ENCODE data around the gene WDR4.
"Not testable (repeated sequence)": the region's sequence is repeated elsewhere in the genome, so short reads cannot be mapped to it uniquely, and the experiment has no call there.

WDR4 gene

DNA sequence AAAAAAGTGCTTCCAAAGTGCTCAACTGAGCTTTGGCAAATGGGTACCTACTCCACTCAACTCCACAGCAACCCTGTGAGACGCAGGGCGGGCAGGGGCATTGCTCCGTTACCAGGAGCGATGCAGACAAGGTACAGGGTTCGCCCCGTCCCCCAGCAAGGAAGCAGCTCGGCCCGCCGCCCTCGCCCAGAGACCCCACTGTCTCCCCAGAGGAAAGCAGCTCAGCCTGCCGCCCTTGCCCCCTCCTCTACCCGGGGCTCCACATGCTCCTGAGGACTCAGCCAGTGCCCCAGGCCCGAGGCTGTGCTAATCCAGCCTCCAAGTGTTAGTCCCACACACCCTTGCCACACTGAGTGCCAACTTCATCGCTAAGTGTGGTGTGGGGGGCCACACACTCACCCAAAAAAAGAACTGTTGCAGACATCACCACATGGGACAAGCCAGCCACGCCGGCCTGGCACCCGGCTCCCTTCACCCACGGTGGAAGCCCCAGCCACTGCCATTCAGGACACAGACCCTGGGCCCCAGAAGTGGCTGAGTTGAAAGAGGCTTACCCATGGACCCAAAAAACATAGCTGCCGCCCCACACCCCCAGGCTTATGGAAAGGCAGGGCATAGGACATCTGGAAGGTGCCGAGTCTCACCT lies 26.3 kb downstream of the WDR4 start:
- no peak for DNase-seq (ENCODE audit: low read depth)

DNA sequence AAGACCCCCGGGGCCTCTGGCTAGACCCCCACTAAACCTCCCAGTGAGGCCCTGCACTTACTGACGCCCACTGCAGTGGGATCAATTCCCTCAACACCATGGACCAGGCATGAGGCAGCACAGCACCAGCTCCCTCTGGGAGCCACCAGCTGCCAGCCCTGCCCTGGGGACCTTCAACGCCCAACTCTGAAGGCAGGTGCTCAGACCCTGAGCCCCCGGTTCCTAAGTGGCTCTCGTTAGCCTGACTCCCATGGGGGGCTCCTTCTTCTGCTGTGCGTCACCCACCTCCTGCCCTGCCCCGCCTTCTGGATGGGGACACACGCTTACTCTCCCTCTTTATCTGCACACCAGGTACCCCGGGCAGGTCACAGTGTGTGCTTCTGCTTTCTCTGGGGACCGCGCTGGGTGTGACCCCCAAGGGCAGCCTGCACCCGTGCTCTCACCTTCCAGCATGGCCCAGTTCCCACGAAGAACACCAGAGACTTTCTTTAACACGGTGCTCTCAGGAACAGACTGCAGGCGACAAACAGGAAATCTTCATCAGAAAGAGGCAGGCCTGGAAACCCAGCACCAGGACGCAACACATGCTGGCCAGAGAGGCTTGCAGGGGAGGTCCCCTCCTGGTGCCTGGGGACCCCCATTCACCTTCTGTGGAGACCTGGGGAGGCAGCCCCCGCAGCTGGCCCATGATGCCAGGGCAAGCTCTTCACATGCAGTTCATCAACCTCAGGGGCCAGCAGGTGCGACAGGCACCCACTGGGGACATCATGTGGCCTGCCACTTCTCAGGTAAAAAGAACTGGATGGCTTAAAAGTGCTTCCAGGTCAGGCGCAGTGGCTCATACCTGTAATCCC lies 27.3 kb downstream of the WDR4 start:
- DNase-seq (ENCODE audit: low read depth): no peak

DNA sequence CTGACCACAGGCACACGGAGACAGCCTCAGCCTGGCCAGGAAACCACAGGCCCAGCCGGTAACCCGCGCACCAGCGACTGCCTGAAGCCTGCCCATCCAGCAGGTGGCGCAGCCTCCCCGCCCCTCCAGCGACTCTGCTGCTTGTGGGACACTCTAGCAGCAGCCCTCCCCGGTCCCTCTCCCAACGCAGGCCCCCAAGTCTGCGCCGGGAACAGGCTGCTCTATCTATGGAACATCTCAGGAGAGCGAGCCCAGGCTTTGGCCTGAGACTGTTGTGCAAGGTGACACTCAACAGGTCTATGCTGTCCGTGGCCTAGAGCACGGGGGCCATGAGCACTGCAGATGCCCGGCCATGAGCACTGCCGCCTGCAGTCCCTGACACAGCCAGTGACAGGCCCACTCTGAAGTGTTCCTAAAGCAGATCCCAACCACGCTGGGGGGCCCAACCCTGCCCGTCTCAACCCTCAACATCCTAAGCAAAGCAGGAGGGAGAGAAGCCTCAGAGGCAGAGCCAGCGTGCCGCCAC lies 28.4 kb downstream of the WDR4 start:
- DNase-seq (ENCODE audit: low read depth): no peak

DNA sequence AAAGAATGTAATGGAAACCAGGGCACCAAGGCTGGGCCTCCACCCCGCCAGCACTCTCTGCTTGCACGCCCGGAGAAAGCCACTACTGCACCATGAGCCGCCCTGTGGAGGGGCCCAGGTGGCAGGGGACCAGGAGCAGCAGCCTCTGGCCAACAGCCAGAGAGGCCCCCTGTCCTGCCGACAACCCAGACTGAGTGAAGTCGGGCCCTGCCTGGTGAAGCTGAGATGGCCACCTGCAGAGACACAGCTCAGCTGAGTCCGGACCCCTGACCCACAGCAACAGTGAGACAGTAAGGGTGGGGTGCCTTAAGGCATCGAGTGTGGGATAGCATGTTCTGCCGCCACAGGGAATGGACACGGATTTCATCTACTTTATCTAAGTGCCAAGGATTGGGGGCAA lies 28.9 kb downstream of the WDR4 start:
- no peak for DNase-seq (ENCODE audit: low read depth)

DNA sequence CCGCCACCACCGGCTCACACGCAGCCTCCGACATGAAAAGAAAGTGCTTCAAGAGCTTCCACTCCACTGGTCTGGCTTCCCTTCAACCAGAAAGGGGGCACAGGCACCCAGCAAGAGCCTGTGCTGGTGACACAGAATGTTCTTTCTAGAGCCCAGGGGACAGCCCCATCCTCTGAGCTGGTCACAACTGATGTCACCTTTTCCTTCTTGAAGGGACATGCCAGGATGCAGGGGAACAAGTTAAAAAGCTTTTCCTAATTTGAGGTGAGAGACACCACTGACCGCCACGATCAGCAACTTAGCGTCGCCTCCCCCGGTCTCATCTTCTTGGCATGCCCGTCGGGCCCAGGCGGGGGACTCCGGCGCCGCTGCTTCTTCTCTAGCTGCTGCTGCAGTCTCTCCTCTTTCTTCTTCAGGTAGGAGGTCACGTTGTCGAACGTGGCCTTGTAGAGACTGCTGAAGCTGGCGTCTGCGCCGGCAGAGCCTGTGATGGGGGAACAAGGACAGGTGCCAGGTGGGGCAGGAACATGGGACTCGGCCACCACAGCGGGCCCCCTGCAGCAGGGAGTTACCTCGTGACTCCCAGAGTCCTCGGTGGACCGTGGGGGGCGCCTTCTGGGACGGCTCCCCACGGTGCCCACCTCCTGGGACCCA lies 29.5 kb downstream of the WDR4 start:
- no peak for DNase-seq (ENCODE audit: low read depth)

DNA sequence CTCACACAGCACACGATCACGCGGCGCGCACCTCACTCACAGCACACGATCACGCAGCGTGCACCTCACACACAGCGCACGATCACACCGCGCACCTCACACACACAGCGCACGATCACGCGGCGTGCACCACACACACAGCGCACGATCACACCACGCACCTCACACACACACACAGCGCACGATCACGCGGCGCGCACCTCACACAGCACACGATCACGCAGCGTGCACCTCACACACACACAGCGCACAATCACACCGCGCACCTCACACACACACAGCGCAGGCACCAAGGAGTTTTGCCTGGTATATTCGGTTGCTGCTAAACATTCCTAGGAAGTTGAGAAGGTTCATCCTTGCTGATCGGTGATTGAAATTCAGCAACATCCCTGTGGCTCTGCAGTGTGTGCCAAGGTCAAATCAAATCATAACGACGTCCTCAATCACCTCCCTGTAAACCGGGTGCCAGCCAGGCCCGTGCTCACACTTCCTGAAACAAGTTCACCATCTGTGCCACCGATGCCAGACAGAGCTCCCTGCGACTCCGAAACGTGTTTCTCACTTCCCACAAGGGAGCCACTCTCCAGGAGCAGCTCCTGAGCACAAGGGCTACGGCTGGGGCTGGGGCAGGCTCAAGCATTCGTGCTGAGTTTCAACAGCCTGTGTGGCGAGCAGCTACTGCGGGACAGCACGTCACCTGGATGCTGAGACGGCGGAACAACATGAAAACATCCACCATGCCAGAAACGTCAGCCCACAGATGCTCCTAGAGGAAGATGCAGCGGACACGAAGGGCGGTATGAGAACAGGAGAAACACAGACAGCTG lies 30.2 kb downstream of the WDR4 start:
- no peak for DNase-seq (ENCODE audit: low read depth)

DNA sequence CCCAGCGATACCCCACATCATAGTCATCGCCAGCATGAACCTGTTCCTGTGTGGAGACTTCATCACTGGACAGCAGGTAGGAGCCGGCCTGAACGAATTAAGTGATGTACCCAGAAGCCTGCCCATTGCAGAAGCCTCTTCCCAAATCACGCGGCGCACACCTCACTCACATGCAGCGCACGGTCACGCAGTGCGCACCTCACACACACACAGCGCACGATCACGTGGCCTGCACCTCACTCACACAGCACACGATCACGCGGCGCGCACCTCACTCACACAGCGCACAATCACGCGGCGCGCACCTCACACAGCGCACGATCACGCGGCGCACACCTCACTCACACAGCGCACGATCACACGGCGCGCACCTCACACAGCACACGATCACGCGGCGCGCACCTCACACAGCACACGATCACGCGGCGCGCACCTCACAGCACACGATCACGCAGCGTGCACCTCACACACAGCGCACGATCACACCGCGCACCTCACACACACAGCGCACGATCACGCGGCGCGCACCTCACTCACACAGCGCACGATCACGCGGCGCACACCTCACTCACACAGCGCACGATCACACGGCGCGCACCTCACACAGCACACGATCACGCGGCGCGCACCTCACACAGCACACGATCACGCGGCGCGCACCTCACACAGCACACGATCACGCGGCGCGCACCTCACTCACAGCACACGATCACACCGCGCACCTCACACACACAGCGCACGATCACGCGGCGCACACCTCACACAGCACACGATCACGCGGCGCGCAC lies 31.0 kb downstream of the WDR4 start:
- DNase-seq (ENCODE audit: low read depth): not testable (repeated sequence)

DNA sequence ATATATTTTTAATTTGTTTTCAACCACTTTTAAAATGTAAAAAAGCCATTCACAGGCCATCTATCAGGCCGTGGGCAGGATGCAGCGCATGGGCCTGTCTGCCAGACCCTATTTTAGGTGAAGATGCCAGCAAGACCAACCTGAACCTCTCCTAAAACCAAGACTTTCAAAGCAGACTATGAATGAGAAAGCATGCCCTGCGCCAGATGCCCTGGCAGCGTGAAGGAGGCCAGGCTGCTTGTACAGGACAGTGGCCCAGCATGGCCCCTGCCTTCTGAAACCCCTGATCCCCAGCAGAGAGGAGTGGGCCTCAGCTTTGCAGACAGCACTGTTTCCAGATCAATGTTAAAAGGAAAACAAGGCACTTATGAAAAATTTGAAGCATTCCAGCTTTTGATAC lies 31.6 kb downstream of the WDR4 start:
- no peak for DNase-seq (ENCODE audit: low read depth)

DNA sequence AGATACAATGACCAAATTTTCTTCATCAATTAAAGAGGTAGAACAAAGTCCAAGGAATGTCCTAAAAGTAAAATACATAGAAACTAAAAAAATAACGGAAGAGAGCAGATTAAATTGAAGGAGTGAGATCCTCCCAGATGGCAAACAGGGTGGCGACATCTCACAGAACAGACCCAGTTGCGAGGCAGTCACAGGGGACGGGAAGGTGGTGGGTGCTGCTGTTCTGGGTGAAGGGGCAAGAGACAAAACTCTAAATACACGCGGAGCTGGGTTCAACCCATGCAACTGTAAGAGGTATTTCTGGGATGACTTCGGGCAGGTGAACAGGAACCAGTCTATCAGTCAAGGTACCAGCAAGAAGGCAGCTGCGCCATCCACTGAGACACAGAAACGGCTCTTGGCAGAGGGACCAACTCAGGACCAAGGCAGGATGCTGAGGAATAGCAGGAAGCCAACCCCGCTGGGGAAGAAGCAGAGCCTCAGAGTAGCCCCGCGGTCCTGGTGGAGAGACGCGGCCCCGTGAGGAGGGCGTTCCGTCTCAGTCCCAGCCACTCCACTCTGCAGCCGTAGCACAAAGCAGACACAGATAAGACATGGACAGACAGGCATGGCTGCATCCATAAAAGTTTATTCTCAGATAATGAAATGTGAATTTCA lies 32.2 kb downstream of the WDR4 start:
- no peak for DNase-seq (ENCODE audit: low read depth)

DNA sequence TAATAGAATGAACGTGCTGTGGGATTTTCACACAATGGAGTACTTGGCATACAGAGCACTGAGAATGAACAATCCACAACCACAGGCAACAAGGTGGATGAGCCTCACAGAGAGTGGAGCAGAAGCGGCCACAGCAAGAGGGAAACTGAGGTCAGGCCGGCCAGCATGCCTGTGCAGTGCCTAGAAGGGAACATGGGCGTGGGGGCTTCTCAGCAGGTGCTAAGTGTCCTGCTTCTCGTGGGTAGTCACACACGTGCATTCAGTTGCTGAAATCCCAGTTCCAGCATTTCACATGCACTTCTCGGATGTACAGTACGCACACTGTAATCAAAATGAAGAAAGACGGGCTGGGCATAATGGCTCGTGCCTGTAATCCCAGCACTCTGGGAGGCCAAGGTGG lies 33.1 kb downstream of the WDR4 start:
- no peak for DNase-seq (ENCODE audit: low read depth)

DNA sequence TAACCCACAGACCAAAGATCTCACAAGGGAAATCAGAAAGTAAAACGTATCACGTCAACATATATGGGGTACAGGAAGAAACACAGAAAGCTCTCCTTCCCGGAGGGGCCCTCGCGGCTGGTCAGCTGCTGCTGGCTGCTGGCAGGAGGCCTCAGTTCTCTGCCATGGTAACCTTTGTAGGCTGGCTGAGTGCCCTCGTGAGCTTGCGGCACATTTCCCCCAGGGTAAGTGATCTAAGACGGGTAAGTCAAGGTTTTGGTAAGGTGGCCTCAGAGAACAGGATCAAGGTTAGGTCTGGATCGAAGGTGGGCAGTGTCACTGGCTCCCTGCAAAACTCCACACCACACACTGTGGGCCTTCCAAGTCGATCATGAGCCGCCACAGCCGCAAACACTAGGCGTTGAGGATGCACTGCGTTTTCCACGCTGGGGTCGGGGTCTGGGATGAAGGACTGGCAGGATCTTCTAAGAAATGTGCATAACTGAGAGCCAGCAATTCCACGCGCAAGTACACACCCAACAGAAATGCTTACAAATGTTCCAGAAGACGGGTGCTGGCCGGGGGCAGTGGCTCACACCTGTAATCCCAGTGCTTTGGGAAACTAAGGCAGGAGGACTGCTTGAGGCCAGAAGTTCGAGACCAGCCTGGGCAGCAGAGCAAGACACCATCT lies 33.9 kb downstream of the WDR4 start:
- DNase-seq (ENCODE audit: low read depth): peak; percentile 53

DNA sequence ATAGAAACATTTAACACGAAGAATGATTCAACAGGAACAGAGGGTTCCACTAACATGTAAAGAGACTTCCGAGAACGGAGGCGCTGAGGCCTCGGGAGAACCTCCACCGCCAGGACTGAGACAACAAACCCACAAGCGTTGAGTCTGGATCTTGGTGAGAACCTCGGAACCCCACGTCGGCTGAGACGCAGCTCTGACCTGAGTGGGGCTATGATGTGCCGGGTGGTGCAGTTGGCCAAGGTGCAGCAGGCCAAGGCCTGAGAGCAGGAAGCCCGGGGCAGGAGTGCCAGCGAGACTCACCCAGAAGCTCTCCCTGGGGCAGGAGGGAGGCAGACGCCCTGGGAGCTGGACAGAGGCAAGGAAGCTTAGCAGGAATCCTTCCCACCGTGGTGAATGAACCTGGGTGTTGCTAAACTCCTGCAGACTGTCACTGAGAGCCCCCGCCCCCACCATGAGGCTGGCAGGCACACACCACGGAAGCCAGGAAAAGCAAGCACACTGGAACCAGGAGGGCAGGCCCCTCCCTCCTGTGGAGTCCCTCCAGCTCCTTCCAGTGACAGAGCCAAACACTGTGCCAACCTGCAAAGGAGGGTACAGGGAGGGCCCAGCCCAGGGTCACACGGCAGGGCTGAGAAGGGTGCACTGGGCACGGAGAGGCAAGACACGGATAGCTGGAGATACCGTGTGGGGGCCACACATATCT lies 34.8 kb downstream of the WDR4 start:
- DNase-seq (ENCODE audit: low read depth): no peak

DNA sequence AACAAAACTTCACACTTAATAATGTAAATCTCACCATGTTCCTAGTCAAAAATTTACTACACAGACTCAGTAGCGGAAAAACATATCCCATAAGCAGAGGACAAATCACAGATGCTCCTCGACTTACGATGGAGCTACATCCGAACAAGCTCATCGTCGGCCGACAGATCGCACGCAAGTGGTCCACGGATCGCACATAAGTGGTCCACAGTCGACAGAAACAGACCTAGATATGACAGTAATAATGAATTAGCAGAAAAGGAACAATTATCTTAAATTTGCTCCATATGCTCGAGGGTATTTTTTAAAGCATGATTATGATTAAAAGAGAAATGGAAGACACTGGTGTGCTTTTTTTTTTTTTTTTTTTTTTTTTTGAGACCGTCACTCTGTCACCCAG lies 36.3 kb downstream of the WDR4 start:
- no peak for DNase-seq (ENCODE audit: low read depth)

DNA sequence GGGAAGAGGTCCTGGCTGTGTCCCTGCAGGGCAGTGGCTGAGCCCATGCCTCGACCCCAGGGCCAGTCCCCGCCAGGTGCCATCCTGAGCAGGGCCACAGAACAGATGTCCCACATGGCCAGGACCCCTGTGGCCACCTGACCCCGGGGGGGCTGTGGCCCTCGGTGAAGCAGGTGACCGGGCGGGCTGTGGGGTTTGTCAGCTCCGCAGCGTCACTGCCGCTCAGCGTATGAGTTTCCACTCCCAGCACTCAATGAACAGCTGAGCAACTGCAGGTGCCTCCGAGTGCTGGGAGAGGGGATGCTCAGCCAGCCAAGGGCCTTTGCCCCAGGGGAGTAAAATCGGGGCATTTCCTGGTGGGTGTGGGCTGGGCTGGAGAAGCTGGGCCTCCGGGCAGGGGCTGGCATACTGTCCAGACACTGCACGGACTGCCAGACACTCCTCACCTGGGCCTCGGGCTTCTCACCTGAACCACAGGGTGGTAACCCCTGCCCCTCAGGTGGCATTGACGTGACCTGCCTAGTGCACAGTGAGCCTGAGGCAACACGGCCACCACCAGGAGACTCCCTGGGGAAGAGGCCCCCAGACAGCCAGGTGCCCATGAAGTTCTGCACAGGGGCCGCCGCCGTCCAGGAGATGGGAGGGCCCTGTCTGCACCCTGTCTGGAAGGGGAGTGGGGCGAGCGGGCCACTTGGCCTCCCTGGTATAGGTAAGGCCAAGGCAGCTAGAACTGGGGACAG lies 37.3 kb downstream of the WDR4 start:
- DNase-seq (ENCODE audit: low read depth): not testable (repeated sequence)

DNA sequence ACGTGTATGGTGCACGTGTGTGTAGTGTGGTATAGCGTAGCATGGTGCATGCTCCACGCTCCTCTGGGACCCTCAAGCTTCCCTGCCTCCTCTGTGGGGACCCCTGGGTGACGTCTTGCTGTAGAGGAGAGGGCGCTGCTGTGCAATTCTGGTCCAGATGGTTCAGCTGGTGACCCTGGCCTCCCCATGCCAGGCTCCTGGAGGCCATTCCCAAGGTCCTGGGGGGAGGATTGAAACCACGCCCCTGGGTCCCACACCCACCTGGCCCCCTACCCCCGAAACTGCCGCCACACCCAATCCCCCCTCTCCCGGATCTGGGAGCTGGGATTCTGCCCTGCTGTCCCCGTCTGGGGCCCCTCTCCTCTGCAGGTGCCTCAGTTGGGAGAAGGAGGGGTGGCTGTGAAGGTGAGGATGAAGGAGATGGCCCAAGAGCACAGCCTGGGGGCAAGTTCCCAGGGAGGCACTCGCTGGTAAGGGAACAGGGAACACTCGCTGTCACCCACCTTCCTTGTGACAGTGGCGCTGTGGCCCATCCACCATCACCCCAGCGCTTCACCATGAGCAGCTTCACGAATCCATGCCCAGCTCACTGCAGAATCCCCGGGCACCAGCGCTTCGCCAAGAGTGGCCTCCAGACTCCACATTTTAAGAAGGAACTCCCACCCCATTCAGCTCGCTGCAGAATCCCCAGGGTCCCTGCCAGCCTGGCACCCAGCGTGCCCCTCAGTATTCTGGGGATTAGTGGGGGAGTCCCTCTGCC lies 38.0 kb downstream of the WDR4 start:
- DNase-seq (ENCODE audit: low read depth): no peak

DNA sequence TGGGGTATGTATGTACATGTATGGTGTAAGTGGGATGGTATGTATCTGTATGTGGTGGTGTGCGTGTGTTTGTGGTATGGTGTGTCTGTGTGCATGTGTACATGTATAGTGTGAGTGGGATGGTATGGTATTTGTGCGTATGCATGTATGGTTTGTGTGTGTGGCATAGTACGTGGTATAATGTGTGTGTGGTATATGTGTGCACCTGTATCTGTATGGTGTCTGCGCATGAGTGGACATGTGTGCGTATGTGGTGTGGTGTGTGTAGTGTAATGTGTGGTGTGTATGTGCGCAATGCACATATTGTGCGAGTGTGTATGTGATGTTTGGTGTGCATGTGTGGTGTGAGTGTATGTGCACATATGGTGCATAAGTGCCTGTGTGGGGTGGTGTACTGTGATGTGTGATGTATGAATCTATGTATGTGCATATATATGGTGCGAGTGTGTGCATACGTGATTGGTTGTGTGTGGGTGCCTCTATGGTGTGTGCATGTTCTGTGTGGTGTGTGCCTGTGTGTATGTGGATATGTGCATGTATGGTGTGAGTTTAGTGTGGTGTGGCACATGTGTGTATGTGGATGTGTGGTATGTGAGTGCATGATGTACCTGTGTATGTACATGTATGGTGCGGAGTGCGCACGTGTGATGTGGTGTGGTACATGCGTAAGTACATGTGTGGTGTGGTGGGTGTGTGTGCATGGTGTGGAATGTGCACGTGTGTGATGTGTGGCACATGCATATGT lies 38.8 kb downstream of the WDR4 start:
- no peak for DNase-seq (ENCODE audit: low read depth)

Data from fibroblast of gingiva (primary cell).